ENCODE results near the gene FMNL3.

Gene FMNL3

DNA sequence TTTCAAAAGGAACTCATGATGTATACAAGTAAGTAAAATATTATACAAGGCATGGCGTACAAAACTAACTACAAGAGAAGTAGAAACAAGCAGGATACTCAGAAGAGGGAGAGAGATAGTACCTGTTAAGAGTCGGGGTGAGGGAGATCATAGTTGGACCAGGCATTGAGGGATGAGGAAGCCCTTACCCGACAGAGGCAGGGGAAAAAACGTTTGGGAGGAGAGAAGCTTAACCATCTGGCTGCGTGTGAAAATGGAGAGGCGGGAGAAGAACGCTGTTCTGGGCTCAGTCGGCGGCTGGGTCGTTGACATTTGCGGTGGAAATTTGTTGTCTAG lies 575 bp upstream of the FMNL3 start:
- no peaks in the 10 kb centered on the region for H3K36me3 ChIP-seq (ENCODE audit: control insufficient read depth, insufficient read depth, low read length)
- H3K9ac ChIP-seq (ENCODE audit: low read depth, low read length) = no peak overlapping the region
- peaks cover 19% of the 10 kb centered on the region for H3K4me1 ChIP-seq (ENCODE audit: control insufficient read depth, insufficient read depth, low read length)
- no peaks in the 10 kb centered on the region for H3K9me3 ChIP-seq (ENCODE audit: control insufficient read depth, insufficient read depth, low read length)
- H3K4me3 ChIP-seq (ENCODE audit: low read depth, low read length) = peak overlapping the region; percentile 30
- peaks cover 31% of the 10 kb centered on the region for H3K27me3 ChIP-seq (ENCODE audit: control insufficient read depth, insufficient read depth, low read length)

DNA sequence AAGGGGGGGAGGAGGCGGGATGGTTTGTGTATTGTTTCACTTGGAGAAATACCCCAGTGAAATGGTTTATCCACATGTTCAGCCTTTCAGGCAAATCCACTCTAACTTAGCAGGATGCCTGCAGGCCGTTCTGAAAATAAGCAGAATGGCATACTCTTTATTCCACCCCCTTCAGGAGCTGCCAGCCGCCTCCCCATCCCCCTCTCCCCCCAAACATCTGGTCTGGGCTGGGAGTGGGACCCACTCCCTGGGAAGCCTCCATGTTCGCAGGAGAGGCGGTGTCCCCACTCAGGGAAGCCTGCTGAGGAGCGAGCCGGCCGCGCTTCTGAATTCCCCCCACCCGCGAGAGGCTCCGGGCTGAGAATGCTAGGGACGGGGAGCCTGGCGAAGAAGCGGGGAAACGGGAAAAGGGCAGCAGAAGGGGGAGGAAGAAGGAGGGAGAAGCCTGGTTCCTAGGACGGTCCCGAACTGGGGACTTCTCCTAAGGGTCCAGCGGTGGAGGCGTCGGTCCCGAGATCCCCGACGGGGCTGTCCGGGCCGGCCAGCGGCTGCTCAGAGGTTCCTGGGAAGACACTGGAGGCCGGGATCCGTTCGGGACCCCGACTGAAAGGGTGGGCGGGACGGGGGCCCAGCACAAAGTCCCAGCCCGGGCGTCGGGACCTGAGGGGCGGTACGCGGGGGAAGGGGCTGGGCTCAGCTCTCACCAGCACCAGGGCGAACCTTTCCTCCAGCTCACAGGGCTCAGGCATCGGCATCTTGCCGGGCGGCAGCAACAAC lies 666 bp downstream of the FMNL3 start:
- H3K4me1 ChIP-seq (ENCODE audit: control insufficient read depth, insufficient read depth, low read length) = peaks cover 19% of the 10 kb centered on the region
- H3K36me3 ChIP-seq (ENCODE audit: control insufficient read depth, insufficient read depth, low read length) = no peaks in the 10 kb centered on the region
- H3K27me3 ChIP-seq (ENCODE audit: control insufficient read depth, insufficient read depth, low read length) = peaks cover 28% of the 10 kb centered on the region
- peak overlapping the region; percentile 76 for H3K9ac ChIP-seq (ENCODE audit: low read depth, low read length)
- H3K9me3 ChIP-seq (ENCODE audit: control insufficient read depth, insufficient read depth, low read length) = no peaks in the 10 kb centered on the region
- H3K4me3 ChIP-seq (ENCODE audit: low read depth, low read length) = peak overlapping the region; percentile 80

DNA sequence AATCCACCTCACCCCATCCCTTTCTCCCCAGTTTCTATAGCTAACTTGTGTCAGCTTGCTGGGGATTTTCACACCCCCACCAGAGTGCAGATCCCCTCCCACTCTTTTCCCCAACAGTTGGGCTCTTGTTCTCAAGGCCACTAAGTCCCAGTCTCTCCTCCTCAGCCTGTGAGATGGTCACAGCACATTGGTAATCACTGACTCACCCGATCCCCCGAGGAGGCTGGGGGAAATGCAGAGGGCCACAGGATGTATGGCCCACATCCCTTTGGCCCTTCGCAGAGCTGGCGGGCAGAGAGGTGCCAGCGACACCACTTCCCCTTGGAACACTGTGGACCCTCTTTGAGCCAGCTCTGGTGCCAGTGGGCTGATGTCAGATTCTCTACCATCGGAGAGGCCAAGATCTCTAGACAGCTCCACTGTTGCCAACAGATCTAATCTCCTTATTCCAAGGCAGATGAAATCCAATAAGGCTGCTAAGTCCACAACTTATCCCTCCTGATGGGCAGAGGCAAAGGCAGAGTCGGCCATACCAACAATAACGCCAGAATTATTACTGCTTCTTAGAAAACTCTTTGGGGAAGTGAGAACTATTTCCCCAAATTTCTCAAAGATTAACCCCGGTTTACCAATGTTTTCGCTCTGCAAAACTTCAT lies 1.6 kb downstream of the FMNL3 start:
- peak overlapping the region; percentile 80 for H3K4me3 ChIP-seq (ENCODE audit: low read depth, low read length)
- H3K9ac ChIP-seq (ENCODE audit: low read depth, low read length) = peak overlapping the region; percentile 2
- H3K4me1 ChIP-seq (ENCODE audit: control insufficient read depth, insufficient read depth, low read length) = peaks cover 19% of the 10 kb centered on the region
- H3K36me3 ChIP-seq (ENCODE audit: control insufficient read depth, insufficient read depth, low read length) = no peaks in the 10 kb centered on the region
- peaks cover 25% of the 10 kb centered on the region for H3K27me3 ChIP-seq (ENCODE audit: control insufficient read depth, insufficient read depth, low read length)
- no peaks in the 10 kb centered on the region for H3K9me3 ChIP-seq (ENCODE audit: control insufficient read depth, insufficient read depth, low read length)

DNA sequence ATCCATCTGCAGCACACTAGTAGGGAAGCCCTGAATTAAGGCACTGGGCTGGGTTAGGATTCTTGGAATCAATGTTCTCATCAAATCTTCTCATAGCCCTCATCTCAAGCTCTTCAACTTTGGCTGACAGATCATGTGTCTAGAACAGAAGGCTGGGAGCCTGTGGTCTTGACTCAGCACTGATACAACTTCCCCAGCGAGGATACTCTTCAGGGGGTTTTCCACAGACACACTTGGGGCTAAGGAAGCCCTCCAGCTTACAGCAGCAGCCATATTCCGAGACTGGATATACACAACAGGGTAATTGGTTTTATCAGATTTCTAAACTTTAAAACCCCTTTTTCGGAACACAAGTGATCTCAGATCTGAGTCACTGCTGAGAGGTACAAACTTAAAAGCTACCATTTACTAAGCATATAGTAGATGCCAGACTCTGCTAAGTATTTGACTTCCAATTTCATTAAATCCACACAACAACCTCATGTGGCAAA lies 3.5 kb downstream of the FMNL3 start:
- Histone ChIP-seq H3K27me3 (ENCODE audit: control insufficient read depth, insufficient read depth, low read length) (peaks cover 11% of the 10 kb centered on the region), H3K9me3 (ENCODE audit: control insufficient read depth, insufficient read depth, low read length) (no peaks in the 10 kb centered on the region), H3K4me1 (ENCODE audit: control insufficient read depth, insufficient read depth, low read length) (peaks cover 30% of the 10 kb centered on the region), H3K4me3 (ENCODE audit: low read depth, low read length) (no peak overlapping the region), H3K9ac (ENCODE audit: low read depth, low read length) (no peak overlapping the region), H3K36me3 (ENCODE audit: control insufficient read depth, insufficient read depth, low read length) (no peaks in the 10 kb centered on the region)

DNA sequence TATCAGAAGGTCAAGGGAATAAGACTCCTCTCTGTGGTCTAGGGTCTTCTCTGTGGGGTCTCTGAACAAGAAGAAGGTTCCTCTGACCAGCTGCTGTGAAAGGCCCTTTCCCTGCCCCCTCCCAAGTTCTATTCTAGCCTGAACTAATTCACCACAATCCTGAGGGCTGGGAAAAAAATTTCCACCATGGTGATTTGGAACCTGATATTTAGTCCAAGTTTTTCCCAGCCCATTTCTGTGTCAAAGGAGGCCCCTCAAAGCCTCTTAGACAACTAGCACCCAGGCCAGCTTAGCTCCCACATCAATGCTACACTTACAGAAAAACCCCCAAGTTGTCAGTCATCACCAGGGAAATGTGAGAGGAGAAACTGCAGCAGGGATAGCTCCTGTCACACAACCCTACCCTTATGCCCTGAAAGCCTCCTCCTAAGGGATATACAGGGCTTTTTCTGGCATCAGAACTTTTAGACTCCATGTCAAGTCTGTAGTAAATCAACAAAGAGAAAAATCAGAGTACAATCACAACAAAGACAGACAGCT lies 4.5 kb downstream of the FMNL3 start:
- H3K4me3 ChIP-seq (ENCODE audit: low read depth, low read length) = no peak overlapping the region
- no peak overlapping the region for H3K9ac ChIP-seq (ENCODE audit: low read depth, low read length)
- peaks cover 38% of the 10 kb centered on the region for H3K4me1 ChIP-seq (ENCODE audit: control insufficient read depth, insufficient read depth, low read length)
- peaks cover 1% of the 10 kb centered on the region for H3K27me3 ChIP-seq (ENCODE audit: control insufficient read depth, insufficient read depth, low read length)
- no peaks in the 10 kb centered on the region for H3K9me3 ChIP-seq (ENCODE audit: control insufficient read depth, insufficient read depth, low read length)
- H3K36me3 ChIP-seq (ENCODE audit: control insufficient read depth, insufficient read depth, low read length) = no peaks in the 10 kb centered on the region

DNA sequence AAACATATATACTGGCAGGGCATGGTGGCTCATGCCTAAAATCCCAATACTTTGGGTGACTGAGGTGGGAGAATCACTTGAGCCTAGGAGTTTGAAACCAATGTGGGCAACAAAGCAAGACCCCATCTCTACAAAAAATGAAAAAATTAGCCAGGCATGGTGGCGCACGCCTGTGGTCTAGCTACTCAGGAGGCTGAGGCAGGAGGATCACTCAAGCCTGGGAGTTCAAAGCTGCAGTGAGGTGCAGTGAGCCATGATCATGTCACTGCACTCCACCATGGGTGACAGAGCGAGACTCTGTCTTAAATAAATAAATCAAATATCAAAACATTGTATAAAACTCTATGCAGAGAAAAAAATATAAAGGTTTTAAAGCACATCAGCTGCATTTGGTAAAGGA lies 5.2 kb downstream of the FMNL3 start:
- H3K4me3 ChIP-seq (ENCODE audit: low read depth, low read length) = no peak overlapping the region
- peaks cover 41% of the 10 kb centered on the region for H3K4me1 ChIP-seq (ENCODE audit: control insufficient read depth, insufficient read depth, low read length)
- no peaks in the 10 kb centered on the region for H3K27me3 ChIP-seq (ENCODE audit: control insufficient read depth, insufficient read depth, low read length)
- H3K36me3 ChIP-seq (ENCODE audit: control insufficient read depth, insufficient read depth, low read length) = no peaks in the 10 kb centered on the region
- H3K9me3 ChIP-seq (ENCODE audit: control insufficient read depth, insufficient read depth, low read length) = no peaks in the 10 kb centered on the region
- H3K9ac ChIP-seq (ENCODE audit: low read depth, low read length) = no peak overlapping the region

DNA sequence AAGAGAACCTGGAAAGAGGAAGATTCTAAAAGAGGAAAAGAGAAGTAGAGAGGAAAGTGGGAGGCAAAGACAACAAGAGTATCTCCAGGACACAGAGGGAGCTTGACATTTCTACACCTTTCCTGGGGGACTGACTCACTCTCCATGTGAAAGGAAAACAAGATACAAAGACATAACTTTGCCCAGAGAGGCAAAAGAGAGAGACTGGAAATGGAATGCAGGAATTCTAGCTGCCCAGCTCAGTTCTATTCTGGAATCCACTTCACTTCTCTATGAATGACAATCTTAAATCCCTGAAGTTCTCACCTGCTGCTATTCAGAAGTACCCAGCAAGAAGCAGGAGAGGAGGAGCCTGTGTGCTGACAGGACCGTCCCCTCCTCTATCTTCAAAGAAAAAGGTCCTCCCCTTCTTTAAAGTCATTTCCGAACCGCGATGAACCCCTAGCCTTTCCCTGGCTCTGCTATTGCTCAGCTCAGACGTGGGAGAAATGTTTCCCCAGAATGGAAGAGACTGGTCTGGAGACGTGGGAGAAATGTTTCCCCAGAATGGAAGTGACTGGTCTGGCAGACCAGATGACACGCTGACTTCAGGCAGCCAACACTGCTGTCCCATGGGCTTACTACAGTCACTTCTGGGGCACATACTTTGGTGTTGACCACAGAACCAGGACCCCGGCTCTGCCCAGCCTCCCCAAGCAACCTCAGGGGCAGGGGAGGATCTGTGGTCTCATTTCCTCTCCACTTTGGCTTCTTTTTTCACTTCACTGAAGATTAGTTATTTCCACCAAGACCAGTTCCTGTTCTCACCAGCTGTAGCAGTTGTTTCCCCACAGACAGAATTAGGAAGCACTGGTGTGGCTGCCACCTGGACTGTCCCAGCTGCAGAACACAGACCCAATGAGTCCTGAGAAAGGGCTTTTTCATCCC lies 8.3 kb downstream of the FMNL3 start:
- peaks cover 34% of the 10 kb centered on the region for H3K4me1 ChIP-seq (ENCODE audit: control insufficient read depth, insufficient read depth, low read length)
- H3K4me3 ChIP-seq (ENCODE audit: low read depth, low read length) = peak overlapping the region; percentile 36
- H3K9me3 ChIP-seq (ENCODE audit: control insufficient read depth, insufficient read depth, low read length) = no peaks in the 10 kb centered on the region
- peak overlapping the region; percentile 40 for H3K9ac ChIP-seq (ENCODE audit: low read depth, low read length)
- H3K36me3 ChIP-seq (ENCODE audit: control insufficient read depth, insufficient read depth, low read length) = no peaks in the 10 kb centered on the region
- H3K27me3 ChIP-seq (ENCODE audit: control insufficient read depth, insufficient read depth, low read length) = no peaks in the 10 kb centered on the region

DNA sequence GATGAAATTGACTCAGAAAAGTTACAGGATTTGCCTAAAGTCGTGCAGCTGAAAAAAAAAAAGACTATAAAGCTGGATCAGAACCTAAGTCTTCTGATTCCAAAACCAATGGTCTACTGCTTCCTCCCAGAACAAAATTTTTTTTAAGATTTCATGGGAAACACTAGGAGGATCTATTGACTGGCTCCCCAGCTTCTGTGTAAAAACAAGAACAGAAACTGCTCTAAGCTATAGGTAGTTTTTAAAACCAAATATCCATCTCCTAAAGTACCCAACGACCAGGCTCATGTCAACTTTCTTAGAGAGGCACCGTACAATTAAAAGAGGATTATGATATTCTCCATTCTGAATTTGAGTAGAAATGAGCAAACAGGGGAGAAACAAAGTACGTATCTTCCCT lies 9.4 kb downstream of the FMNL3 start:
- no peaks in the 10 kb centered on the region for H3K36me3 ChIP-seq (ENCODE audit: control insufficient read depth, insufficient read depth, low read length)
- H3K9ac ChIP-seq (ENCODE audit: low read depth, low read length) = no peak overlapping the region
- no peaks in the 10 kb centered on the region for H3K9me3 ChIP-seq (ENCODE audit: control insufficient read depth, insufficient read depth, low read length)
- no peaks in the 10 kb centered on the region for H3K27me3 ChIP-seq (ENCODE audit: control insufficient read depth, insufficient read depth, low read length)
- peaks cover 29% of the 10 kb centered on the region for H3K4me1 ChIP-seq (ENCODE audit: control insufficient read depth, insufficient read depth, low read length)
- no peak overlapping the region for H3K4me3 ChIP-seq (ENCODE audit: low read depth, low read length)

DNA sequence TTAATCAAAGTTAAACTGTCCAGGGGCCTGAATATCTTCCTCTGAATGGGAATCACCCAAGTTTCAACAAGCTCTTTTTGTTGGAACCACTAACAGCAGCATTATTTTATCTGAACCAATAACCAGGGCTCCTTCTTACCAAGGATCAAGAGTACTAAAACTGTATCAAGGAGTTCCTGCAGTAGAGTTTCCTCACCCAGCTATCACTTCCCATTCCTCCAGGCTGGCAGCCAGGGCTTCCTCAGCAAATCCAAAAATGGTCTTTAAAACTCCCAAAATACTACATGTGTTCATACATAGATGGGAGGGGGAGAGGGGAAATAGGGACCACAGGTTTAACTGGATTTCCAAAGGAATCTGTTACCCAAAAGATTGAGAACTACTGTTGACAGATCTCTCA lies 10.5 kb downstream of the FMNL3 start:
- Histone ChIP-seq H3K9ac (ENCODE audit: low read depth, low read length) (no peak overlapping the region), H3K36me3 (ENCODE audit: control insufficient read depth, insufficient read depth, low read length) (no peaks in the 10 kb centered on the region), H3K4me3 (ENCODE audit: low read depth, low read length) (no peak overlapping the region), H3K27me3 (ENCODE audit: control insufficient read depth, insufficient read depth, low read length) (no peaks in the 10 kb centered on the region), H3K9me3 (ENCODE audit: control insufficient read depth, insufficient read depth, low read length) (no peaks in the 10 kb centered on the region), H3K4me1 (ENCODE audit: control insufficient read depth, insufficient read depth, low read length) (peaks cover 29% of the 10 kb centered on the region)

DNA sequence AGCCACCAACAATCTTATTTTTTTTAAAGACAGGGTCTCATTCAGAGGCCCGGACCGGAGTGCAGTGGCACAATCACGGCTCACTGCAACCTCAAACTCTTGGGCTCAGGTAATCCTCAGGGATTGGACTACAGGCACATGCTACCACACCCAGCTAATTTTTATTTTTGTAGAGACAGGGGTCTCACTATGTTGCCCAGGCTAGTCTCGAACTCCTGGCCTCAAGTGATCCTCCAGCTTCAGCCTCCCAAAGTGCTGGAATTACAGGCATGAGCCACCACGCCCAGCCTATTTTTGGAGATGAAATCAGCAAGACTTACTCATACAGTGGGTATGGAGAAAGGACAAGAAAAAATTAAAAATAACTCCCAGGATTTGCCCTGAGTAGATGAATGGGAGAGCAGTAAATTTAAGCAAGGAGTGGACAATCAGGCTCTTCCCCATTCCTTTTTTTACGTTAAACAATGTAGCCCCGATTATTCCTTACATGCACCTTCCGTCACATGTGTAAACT lies 13.2 kb downstream of the FMNL3 start:
- H3K9me3 ChIP-seq (ENCODE audit: control insufficient read depth, insufficient read depth, low read length) = no peaks in the 10 kb centered on the region
- H3K36me3 ChIP-seq (ENCODE audit: control insufficient read depth, insufficient read depth, low read length) = no peaks in the 10 kb centered on the region
- H3K4me3 ChIP-seq (ENCODE audit: low read depth, low read length) = no peak overlapping the region
- H3K9ac ChIP-seq (ENCODE audit: low read depth, low read length) = no peak overlapping the region
- H3K27me3 ChIP-seq (ENCODE audit: control insufficient read depth, insufficient read depth, low read length) = no peaks in the 10 kb centered on the region
- H3K4me1 ChIP-seq (ENCODE audit: control insufficient read depth, insufficient read depth, low read length) = peaks cover 21% of the 10 kb centered on the region

DNA sequence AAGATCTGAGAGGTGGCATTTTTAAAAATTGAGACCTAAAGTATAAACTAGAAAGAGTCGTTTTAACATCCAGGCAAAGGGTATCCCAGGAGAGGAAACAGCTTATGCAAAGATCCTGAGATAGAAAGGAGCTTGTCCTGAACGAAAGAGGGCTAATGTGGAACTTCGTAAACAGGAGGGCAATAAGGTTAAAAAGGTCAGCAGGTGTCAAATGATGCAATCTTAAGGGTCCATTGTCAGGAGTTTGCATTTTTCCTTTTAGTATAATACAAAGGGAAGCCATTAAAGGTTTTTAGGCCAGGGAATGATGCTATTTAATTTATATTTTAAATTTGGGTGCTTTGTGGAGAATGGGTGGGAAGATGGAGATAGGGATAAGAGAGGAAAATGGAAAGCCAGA lies 14.4 kb downstream of the FMNL3 start:
- H3K36me3 ChIP-seq (ENCODE audit: control insufficient read depth, insufficient read depth, low read length) = no peaks in the 10 kb centered on the region
- H3K9ac ChIP-seq (ENCODE audit: low read depth, low read length) = no peak overlapping the region
- no peaks in the 10 kb centered on the region for H3K27me3 ChIP-seq (ENCODE audit: control insufficient read depth, insufficient read depth, low read length)
- H3K4me1 ChIP-seq (ENCODE audit: control insufficient read depth, insufficient read depth, low read length) = peaks cover 11% of the 10 kb centered on the region
- H3K9me3 ChIP-seq (ENCODE audit: control insufficient read depth, insufficient read depth, low read length) = no peaks in the 10 kb centered on the region
- H3K4me3 ChIP-seq (ENCODE audit: low read depth, low read length) = no peak overlapping the region
